HepG2 (cell line): ENCODE results near the gene SERPINI1. TPM values are rescaled to one million over a fixed set of nuclear protein-coding genes. Genes with fewer than 3 reads are reported as not detected.

Experiments
- AKNA ChIP-seq: sonication (generic); formaldehyde crosslinking; IDR thresholded peaks from 2 replicates; pipeline ENCODE4 v1.4.0; 2020; ENCODE audit warnings: missing genetic modification reagents, borderline replicate concordance
- BATF2 ChIP-seq: sonication (generic); formaldehyde crosslinking; IDR thresholded peaks from 2 replicates; pipeline ENCODE4 v1.8.0; 2022; ENCODE audit warnings: mild to moderate bottlenecking, missing genetic modification reagents, moderate library complexity
- FIP1L1 ChIP-seq: fragments of 200-400 bp; formaldehyde crosslinking; IDR thresholded peaks from 2 replicates; pipeline ENCODE4 v1.6.1; 2018; ENCODE audit warnings: low read depth, mild to moderate bottlenecking, low read length, moderate library complexity, borderline replicate concordance; ENCODE audit not compliant: insufficient read depth
- FOXA3 ChIP-seq: IDR thresholded peaks from 2 replicates; pipeline ENCODE4 v1.6.1; 2016; ENCODE audit warnings: missing genetic modification reagents, missing compliant biosample characterization
- GPBP1L1 ChIP-seq: sonication (generic); formaldehyde crosslinking; IDR thresholded peaks from 2 replicates; pipeline ENCODE4 v1.5.0; 2020; ENCODE audit warnings: mild to moderate bottlenecking, missing genetic modification reagents
- HOMEZ ChIP-seq: IDR thresholded peaks from 2 replicates; pipeline ENCODE4 v1.6.1; 2016; ENCODE audit warnings: low read depth
- IKZF5 ChIP-seq: IDR thresholded peaks from 2 replicates; pipeline ENCODE4 v1.6.1; 2018; ENCODE audit warnings: missing genetic modification reagents, mild to moderate bottlenecking, missing compliant biosample characterization
- KDM6A ChIP-seq: IDR thresholded peaks from 2 replicates; pipeline ENCODE4 v1.6.1; 2016; ENCODE audit warnings: low read depth
- KLF9 ChIP-seq: IDR thresholded peaks from 2 replicates; pipeline ENCODE4 v1.6.1; 2016; ENCODE audit warnings: low read depth
- NR0B2 ChIP-seq: sonication (generic); formaldehyde crosslinking; IDR thresholded peaks from 2 replicates; pipeline ENCODE4 v1.4.0; 2020; ENCODE audit warnings: mild to moderate bottlenecking, missing genetic modification reagents
- RARA ChIP-seq: IDR thresholded peaks from 2 replicates; pipeline ENCODE4 v1.6.1; 2016; ENCODE audit warnings: missing genetic modification reagents, missing compliant biosample characterization
- SALL1 ChIP-seq: sonication (generic); formaldehyde crosslinking; IDR thresholded peaks from 2 replicates; pipeline ENCODE4 v1.8.0; 2022; ENCODE audit warnings: mild to moderate bottlenecking, missing genetic modification reagents
- ZNF232 ChIP-seq: sonication (generic); formaldehyde crosslinking; IDR thresholded peaks from 2 replicates; pipeline ENCODE4 v1.4.0; 2020; ENCODE audit warnings: missing genetic modification reagents, borderline replicate concordance
- ZNF280D ChIP-seq: sonication (generic); formaldehyde crosslinking; IDR thresholded peaks from 2 replicates; pipeline ENCODE4 v1.5.1; 2020; ENCODE audit warnings: mild to moderate bottlenecking, missing genetic modification reagents
- ZNF724P ChIP-seq: sonication (generic); formaldehyde crosslinking; IDR thresholded peaks from 2 replicates; pipeline ENCODE4 v1.8.0; 2022; ENCODE audit warnings: missing genetic modification reagents, borderline replicate concordance
- polyA plus RNA-seq, 8 experiments: library from polyadenylated mRNA; depleted of rRNA in 3 of 8; stranded (reverse) in 7 of 8; unstranded in 1 of 8; fragments of >200 nt; fragmentation: Illumina TruSeq in 4 of 8; extraction: Trizol in 4 of 8; gene quantifications; 2 replicates each; pipeline versions ENCODE4 v1.2.1 to v1.2.3, GENCODE V29; 2011 to 2016; ENCODE audit warnings: low read depth in 4 of 8, missing spikeins in 1 of 8, mixed read lengths in 1 of 8; ENCODE audit not compliant: insufficient read depth in 1 of 8
- total RNA-seq, 5 experiments: library from RNA; depleted of rRNA; stranded (reverse); fragments of >200 nt; fragmentation: Illumina TruSeq; extraction: Trizol; gene quantifications; 2 replicates each; pipeline ENCODE4 v1.2.3, GENCODE V29; 2016; ENCODE audit warnings: low read depth in 1 of 5

The SERPINI1 gene
- total and polyA plus RNA-seq, 2 of the 13 experiments (the other 11 are each of a cell fraction or from before 2014, with no cell fraction given), result 14.7 to 58.0 TPM

GRCh38 chr3:167787440-167787839, 51.9 kb downstream of the SERPINI1 start (continued):
- no peak for TF ChIP-seq GPBP1L1 (CRISPR knock-in tag)
- peak; percentile 65 for TF ChIP-seq SALL1 (CRISPR knock-in tag)
- no peak for TF ChIP-seq ZNF724P
- TF ChIP-seq AKNA (CRISPR knock-in tag), result no peak
- TF ChIP-seq KLF9, result no peak
- TF ChIP-seq HOMEZ, result peak; percentile 88; the same call in 1 of the 2 replicates
- no peak for TF ChIP-seq ZNF232 (CRISPR knock-in tag)
- TF ChIP-seq FIP1L1, result no peak
- TF ChIP-seq RARA (CRISPR knock-in tag), result peak; percentile 63
- no peak for TF ChIP-seq NR0B2 (CRISPR knock-in tag)
- TF ChIP-seq BATF2, result no peak
- TF ChIP-seq ZNF280D, result no peak
- no peak for TF ChIP-seq IKZF5
- TF ChIP-seq FOXA3 (CRISPR knock-in tag), result peak; percentile 64
- TF ChIP-seq KDM6A (CRISPR knock-in tag), result no peak
